ENCODE measurements around the gene SOX30.

GRCh38 chr5:157689942-157690689, 37.9 kb upstream of the SOX30 start:
- TF ChIP-seq POLR2A (IDR thresholded peaks at IDR 0.05; ENCODE audit: low read depth, low read length): no peak
- TF ChIP-seq TAF1 (IDR thresholded peaks at IDR 0.05; ENCODE audit: low read depth, low read length): no peak
- TF ChIP-seq POU2F2 (IDR thresholded peaks at IDR 0.05; ENCODE audit: low read depth, low read length): no peak
- no peak for TF ChIP-seq SPI1 (IDR thresholded peaks at IDR 0.05; ENCODE audit: low read depth, low read length)
